NCI-H128 (cell line): ENCODE measurements around the gene ATP12A.

Source experiments
- DNase-seq: peaks from one replicate; lab custom pipeline; 2025; ENCODE audit not compliant: unreplicated experiment; lab: John Stamatoyannopoulos, UW

Gene ATP12A

DNA sequence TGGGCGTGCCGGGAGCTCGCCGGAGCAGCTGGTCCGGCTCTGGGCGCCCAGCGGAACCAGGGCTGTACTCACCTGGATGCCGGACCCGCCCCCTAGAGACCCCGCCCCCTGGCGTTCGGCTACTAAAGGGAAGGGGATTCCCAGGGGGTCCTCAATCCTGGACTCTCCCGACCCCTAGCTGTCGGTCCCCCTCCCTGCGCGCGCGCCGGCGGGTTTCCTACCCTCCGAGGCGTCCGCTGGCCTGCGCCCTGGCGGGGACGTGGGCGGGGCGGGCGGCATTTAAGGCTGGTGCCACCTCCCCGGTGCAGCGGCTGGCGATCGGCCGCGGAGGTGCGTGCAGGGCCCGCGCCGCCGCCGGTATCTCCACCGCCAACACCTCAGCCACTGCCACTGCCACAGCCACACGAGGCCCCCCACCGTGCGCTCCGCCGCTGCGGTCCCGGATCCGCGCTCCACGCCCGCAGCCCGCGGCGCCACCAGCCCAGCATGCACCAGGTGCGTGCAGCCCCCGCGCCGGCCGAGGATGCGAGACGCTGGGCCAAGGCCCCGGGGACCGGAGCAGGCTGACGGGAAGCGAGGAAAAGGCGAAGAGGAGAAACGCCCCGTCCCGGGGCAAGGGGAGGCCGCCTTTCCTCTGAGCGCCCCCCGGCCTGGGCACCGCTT, at the start of gene ATP12A:
Gene ATP12A, plus strand, starts transcription at position 151 of the 663 bp plus-strand sequence. Its CDS starts 336 bp downstream, at position 487.
- DNase-seq, result no peak

DNA sequence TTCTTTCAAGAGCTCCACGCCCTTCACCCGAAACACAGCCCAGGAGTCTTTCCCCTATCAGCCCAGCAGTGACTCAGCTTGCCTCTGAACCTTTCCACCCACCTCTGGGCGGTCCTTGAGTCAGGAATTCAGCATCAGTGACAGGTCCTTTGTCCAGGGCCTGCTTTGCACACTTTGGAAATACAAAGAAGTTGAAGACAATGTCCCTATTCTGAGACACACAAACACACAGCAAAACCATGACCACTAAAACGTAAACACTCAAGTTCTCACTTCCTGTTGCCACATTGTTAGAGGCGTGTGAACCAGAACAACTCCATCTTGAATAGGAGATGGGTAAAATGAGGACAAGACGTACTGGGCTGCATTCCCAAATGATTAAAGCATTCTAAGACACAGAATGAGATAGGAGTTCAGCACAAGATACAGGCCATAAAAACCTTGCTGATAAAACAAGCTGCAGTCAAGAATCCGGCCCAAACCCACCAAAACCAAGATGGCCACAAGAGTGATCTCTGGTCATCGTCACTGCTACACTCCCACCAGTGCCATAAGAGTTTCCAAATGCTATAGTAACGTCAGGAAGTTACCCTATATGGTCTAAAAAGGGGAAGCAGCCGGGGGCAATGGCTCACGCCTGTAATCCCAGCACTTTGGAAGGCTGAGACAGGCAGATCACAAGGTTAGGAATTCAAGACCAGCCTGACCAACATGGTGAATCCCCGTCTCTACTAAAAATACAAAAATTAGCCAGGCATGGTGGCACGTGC, 49.2 kb upstream of the ATP12A start:
- DNase-seq, result no peak

DNA sequence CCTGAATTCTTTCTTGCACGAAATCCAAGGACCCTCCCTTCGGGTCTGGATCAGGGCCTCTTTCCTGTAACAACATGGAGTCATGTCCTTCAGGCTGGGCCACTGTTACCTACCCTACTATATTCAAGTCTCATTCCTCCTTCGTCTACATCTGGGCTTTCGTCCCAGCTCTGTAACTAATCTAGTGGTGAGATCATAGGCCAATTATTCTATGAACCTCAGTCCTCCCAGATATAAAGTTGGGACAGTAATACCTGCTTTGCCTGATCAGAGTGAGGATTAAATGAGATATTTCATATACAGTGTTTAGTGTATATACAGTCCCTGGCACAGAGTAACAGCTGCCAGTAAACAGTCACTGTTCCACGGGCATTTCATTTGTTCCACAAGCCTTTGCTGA, 48.3 kb upstream of the ATP12A start:
- DNase-seq, result no peak

DNA sequence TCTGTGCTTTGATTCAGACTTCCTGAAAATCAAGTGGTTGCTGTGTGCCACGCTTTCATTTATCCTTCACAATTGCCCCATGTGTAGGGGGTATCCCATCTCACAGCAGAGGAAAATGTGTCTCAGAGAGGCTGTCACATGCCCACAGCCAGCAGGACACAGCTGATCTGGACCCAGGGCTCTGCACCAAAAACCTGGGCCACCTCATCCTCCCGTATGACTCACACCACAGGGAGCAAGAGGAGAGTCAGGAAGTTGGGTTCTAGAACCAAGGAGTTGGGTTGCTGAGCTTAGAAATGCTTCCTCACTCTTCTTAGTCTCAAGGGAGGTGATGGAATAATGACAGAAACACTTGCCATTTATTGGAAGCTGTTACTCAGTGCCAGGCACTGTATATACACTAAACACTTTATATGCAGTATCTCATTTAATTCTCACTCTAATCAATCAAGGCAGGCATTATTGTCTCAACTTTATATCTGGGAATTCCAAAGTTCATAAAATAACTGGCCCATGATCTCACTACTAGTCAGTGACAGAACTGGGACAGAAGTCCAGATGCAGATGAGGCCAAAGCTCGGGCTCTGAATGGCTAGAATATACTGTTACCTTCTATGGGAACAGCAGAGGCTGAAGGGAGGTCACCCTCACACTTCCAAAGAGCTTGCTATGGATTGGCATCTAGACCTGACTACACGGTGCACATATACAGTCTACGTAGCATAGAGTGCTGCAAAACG, 47.7 kb upstream of the ATP12A start:
- no peak for DNase-seq

DNA sequence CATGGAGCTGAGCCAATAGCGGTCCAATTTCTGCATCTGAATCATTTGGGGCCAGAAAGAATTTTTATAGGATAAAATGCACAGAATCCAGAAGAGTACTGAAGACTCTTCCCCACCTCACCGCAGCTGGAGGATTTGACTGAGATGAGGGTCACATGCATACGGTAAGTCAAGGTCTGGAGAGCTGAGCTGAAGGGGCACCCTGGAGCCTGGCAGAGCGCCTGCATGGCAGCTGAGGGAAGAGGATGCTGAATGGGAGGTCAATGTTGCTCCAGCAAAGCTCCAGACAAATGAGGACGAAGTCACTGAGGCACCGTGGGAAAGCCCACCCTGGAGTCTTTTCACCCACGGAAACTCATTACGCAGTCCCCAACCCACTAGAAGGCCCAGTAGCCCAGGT, 43.4 kb upstream of the ATP12A start:
- DNase-seq, result no peak

DNA sequence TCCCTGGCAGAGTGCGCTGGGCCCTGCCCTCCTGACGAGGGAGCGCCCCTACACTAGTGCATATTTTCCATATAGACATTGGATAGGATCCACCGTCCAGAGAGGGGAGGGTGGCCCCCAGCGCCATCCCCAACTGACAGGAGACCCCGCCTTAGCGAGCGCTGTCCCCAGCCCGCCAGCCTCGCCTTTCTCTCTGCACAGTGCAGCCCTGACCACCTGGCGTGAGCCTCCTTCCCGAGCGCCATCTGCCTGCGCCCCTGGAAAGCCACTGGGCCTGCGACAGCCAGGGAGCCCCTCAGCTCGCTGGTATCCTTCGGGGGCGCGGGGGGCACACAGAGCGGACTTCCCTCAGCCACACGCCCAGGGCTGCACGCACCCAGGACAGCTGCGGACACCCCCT, 42.1 kb upstream of the ATP12A start:
- DNase-seq, result no peak

DNA sequence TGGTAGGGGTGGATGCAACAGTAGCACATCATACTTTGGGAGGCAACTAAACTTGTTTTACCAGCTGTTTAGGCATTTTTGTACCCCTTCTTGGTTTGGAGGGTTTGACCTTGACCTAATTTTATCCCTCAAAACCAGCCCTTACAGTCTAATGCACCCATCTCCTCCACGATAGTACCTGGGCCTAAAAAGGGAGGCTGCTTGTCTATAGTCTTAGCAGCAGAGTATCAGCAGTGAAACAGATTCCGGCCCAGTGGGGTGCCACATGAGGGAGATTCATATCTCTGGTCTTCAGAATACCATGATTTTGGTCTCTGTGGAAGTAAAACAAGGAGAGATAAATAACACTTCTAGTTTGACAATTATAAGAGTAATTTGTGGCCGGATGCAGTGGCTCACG, 39.5 kb upstream of the ATP12A start:
- no peak for DNase-seq

DNA sequence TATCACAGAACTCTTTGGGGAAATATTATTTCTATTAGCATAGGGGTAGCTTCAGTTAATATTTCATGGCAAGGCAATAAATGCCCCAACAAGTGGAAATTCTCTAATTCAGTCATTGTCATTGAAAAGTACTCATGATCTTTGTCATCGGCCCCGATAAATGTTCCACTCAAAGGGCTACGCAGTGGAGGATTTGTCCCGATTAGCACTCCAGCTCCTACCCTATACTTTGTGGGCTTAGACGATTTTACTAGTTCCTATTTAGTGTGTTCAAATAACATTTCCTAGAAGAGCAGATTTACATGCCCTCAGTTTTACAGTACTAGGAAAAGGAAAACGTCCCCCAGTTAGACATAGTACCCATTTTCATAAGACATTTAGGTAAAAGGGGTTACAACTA, 38.0 kb upstream of the ATP12A start:
- no peak for DNase-seq

DNA sequence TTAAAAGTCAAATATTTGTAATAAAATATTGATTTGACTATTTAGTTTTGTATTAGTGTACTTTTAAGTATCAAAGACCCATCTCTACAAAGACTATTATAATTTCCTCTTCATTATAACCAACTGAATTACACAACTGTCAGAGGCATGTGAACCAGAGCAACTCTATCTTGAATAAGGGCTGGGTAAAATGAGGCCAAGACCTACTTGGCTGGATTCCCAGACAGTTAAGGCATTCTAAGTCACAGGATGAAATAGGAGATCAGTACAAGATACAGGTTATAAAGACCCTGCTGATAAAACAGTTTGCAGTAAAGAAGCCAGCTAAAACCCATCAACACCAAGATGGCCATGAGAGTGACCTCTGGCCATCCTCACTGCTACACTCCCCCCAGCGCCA, 36.2 kb upstream of the ATP12A start:
- no peak for DNase-seq

DNA sequence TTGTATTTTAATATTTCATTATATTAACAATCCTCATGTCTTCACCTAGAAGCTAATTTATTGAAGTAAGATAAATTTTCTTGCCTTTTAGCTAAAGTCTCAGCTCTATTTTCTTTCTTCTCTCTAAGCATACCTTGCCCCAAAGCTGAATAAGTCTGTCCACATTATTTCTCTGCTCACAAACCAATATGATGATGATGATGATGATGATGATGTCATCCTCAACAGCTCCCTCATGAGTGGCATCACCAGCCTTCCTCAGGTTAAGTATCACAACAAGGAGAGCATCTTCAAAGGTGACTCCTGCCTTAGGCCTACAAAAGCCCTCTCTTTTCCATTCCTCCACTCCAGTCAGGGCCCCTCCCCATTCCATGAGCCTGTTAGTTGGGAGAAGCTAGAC, 31.9 kb upstream of the ATP12A start:
- DNase-seq, result no peak

DNA sequence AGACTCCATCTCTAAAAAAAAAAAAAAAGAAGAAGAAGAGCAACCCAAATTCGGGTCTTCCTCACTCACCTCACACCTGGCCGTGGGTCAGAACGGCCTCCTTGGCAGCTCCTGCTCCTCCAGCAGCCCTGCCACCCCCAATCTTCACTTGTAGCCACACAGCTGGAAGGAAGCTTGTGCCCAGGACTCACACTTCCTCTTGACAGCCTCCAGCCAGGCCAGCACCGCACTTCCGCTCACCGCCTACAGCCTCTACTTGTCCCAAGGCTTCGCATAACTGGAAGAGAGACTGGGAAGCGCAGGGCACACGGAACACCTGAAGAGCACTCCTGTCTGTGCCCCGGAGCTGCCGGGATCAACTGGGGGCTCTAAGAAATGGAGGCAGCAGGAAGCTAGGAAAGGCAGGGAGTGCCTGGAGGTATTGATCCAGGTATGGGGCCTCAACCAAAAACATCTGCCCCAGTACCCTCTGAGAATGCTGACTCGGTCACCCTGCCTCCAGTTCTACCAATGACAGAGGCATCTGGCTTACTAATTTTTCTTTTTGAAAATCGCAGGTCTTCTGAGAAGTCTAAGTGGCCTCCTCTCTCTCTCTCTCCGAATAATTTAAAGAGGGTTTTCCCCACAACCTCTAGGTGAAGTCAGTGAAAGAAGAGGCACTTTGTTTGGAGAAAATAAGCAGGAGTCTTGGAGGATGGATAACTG, 31.1 kb upstream of the ATP12A start:
- no peak for DNase-seq

DNA sequence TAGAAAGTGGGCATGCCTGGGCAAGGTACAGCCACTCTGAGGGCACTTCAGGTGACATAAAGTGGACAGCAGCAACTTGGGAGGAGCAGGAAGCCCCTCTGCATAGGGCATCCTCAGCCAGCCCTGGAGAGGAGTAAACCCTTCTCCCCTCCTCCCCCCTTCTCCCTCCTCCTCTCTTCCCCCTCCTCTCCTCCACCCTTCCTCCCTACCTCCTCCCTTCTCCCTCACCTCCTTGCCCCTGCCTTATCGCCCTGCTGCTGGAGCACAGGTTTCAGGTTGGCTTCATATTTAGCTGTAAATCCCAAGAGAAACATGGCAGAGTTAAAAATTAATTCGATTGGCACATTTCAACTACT, 30.5 kb upstream of the ATP12A start:
- no peak for DNase-seq

DNA sequence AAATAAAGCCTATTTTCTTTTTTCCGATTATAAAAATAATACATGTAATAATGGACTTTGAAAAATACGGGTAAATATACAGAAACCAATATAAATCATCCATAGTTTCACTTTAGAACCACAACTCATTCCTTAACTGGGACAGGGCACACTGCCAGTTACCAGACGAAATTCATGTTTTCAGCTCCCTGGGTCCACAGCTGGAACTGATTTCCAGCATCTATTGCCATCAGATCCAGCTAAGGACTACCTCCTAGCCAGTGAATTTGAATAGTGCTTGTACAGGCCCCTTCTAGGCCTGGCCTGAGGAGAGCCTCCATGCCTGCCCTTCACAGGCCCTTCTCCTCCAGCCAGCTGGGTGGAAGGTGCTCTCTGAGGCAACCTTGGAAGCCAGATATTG, 30.0 kb upstream of the ATP12A start:
- no peak for DNase-seq

DNA sequence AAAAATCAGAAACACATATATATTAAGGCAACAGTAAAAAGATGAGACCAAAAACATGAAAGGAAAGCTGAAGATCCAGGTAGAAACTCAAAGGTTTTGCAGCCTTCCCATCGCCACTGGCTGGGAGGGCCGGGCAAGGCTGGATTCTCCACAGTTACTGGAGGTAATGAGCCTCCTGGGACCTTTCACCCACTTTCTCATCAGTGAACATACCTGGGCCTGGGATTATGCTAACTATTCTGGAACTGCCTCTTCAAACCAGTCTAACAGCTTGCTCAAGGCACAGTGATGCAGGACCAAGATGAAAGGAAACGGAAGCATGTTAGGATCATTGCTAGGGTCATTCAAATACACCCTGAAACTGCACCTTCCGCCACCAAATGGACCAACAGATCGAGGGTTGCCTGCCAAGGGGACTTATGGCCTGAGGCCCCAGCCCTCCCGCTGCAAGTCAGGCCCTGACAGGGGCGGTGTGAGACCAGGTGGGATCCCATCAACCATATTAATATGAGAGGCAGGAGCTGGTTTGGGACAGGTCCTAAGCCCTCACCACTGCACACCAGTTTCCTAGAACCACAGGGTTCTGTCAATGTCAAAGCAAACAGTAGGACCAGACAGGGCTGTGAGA, 28.4 kb upstream of the ATP12A start:
- no peak for DNase-seq

DNA sequence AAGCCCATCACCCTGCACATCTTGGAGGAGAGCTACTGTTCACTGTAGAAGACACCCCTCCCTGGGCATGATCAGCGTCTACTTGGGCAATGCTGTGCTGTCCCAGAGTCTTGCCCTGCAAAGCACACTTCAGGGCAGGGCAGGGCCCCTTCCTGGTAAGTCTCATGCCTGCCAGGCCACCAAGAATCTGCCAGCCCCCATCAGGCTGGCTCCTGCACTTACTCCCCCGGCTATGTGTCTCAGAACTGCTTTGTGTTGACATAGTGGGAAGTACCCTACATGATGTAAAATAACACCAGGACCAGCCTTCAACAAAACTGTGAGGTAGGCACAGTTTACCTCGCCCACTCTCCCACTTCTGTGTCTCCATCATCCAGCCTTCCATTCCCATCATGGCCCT, 27.8 kb upstream of the ATP12A start:
- no peak for DNase-seq

DNA sequence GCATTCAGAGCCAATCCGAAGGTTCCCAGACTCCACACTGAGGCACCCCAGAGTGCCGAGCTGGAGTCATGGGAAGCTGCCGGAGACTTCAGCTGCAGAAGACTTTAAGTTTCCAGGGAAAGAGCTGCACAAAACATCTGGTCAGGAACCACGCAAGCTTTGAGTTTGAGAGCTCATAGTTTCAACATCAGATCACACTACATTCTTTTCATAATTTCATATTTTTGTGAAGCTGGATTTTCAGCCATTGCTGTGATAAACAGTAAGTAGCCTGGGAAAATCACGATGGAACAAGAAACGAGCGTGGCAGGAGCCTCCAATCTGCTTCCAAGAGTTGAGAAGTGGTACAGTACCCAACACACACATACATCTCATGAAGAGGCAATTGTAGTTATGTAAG, 25.5 kb upstream of the ATP12A start:
- no peak for DNase-seq

DNA sequence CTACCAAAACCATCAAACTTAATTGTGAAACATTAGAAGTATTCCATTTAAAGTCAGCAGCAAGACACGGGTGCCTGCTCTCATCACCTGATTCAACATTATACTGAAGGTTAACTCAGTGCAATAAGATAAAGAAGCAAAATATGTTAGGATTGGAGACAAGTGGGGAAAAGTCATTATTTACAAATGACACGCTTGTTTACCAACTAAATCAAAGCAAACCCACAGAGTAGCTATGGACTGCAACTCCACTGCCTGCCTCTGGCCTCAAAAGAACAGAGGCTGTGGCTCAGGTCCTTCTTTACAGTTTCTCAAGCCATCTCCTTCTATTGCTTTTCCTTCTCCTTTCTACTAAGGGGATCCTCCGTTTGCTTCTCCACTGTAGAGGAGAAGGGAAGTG, 21.0 kb upstream of the ATP12A start:
- no peak for DNase-seq

DNA sequence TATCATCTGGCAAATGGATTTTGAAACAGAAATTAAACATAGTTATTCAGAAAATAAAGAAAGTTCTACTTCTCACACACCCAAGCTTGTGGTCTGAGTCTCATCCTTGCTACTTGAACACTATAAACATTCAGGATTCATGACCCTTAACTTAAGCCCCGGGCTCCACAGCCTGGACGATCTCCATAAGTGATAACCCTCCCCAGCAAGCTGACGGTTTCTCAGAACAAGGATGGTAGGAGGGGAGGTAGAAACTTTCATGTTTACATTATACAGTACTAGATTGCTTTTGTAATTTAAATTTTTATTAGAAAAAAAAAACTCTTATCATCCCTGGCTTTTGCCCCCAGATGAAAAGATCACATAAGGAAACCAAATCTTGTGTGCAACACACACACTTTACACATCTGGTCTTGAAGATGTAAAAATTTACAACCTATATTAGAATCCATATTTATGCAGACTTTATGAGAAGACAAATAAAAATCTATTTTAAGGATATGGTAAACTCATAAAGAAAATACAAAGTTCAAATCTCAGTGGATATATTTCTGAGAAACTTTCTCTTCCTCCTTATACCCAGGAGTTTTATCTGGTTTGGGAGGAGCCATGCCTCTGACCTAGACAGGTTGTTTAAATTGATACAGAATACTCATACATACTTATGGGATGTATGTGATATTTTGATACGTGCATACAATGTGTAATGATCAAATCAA, 20.0 kb upstream of the ATP12A start:
- DNase-seq, result no peak

DNA sequence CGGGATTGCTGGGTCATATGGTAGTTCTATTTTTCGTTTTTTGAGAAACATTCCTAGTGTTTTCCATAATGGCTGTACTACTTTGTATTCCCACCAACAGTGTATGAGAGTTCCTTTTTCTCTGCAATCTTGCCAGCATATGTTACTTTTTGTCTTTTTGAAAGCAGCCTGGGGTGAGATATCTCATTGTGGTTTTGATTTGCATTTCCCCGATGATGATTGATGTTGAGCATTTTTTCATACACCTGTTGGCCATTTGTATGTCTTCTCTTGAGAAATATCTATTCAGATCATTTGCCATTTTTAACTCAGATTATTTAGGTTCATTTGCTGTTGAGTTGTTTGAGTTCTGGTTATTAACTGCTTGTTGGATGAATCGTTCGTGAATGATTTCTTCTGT, 18.5 kb upstream of the ATP12A start:
- no peak for DNase-seq
